H1 (cell line): ENCODE results near the gene ALOX15B. TPM values are rescaled to one million over a fixed set of nuclear protein-coding genes. Genes with fewer than 3 reads are reported as not detected.
A peak's percentile ranks its signal among the peaks of the same experiment; 100 is the strongest.

ENCODE experiments used
- CTCF ChIA-PET: fragments of 300-600 bp; sonication (Branson Sonifier 250); formaldehyde crosslinking; loops from one replicate; lab custom pipeline; 2021; ENCODE audit not compliant: partially characterized antibody; lab: Charles Lee
- POLR2A ChIA-PET: fragments of 300-600 bp; sonication (Branson Sonifier 250); formaldehyde crosslinking; loops from one replicate; lab custom pipeline; 2021; ENCODE audit warnings: inconsistent platforms; ENCODE audit not compliant: partially characterized antibody; lab: Charles Lee
- DNase-seq, 2 experiments: peaks; one replicate each; pipeline versions ENCODE4 v3.0.0 to v3.0.0-alpha.2; 2010 to 2022; ENCODE audit warnings: low spot score in 2 of 2, low read depth in 1 of 2, mixed read lengths in 1 of 2
- FAIRE-seq: peaks from 2 replicates; lab custom pipeline; 2011; peaks lifted over from hg19 to GRCh38; lab: Jason Lieb, UNC
- H2AFZ ChIP-seq: 2 replicates; pipeline ENCODE4 v1.8.1; 2012; ENCODE audit warnings: low read length, inconsistent platforms
- H2AK5ac ChIP-seq: 2 replicates; pipeline ENCODE4 v1.6.1; 2013; ENCODE audit warnings: low read depth, low read length
- H2BK120ac ChIP-seq: replicated peaks from 2 replicates; pipeline ENCODE3; 2013; ENCODE audit warnings: low read depth, low read length, inconsistent platforms
- H2BK12ac ChIP-seq: 2 replicates; pipeline ENCODE4 v1.6.1; 2013; ENCODE audit warnings: low read depth, low read length
- H2BK15ac ChIP-seq: 2 replicates; pipeline ENCODE4 v1.6.1; 2013; ENCODE audit warnings: low read length
- H2BK20ac ChIP-seq: 2 replicates; pipeline ENCODE4 v1.6.1; 2013; ENCODE audit warnings: low read length
- H2BK5ac ChIP-seq: 2 replicates; pipeline ENCODE4 v1.6.1; 2013; ENCODE audit warnings: low read depth, low read length
- H3K14ac ChIP-seq: 2 replicates; pipeline ENCODE4 v1.6.1; 2013; ENCODE audit warnings: inconsistent platforms; ENCODE audit not compliant: insufficient read length
- H3K18ac ChIP-seq: 2 replicates; pipeline ENCODE4 v1.6.1; 2013; ENCODE audit warnings: low read length; ENCODE audit errors: extremely low read depth
- H3K23ac ChIP-seq: 2 replicates; pipeline ENCODE4 v1.6.1; 2013; ENCODE audit warnings: inconsistent platforms; ENCODE audit not compliant: insufficient read length
- H3K23me2 ChIP-seq: 2 replicates; pipeline ENCODE4 v1.6.1; 2013; ENCODE audit warnings: low read depth, low read length
- H3K27ac ChIP-seq: 2 replicates; pipeline ENCODE4 v1.6.1; 2011; ENCODE audit warnings: low read depth, low read length, inconsistent platforms
- H3K27me3 ChIP-seq, 4 experiments: replicated peaks in 1 of 4; 1 replicate in 1 of 4; 2 replicates in 3 of 4; pipeline versions ENCODE4 v1.6.1 to v1.8.1; 2011 to 2013; ENCODE audit warnings: low read length in 3 of 4, mild to moderate bottlenecking in 3 of 4, inconsistent platforms in 2 of 4, mixed read lengths in 2 of 4, moderate library complexity in 1 of 4; ENCODE audit not compliant: control insufficient read depth in 3 of 4, insufficient read depth in 3 of 4; ENCODE audit errors: extremely low read depth in 1 of 4
- H3K36me3 ChIP-seq, 4 experiments: 2 replicates each; pipeline versions ENCODE4 v1.6.1 to v1.8.1; 2011 to 2013; ENCODE audit warnings: mild to moderate bottlenecking in 4 of 4, low read length in 3 of 4, moderate library complexity in 2 of 4, control low read depth in 1 of 4, inconsistent platforms in 1 of 4; ENCODE audit not compliant: insufficient read depth in 4 of 4, control insufficient read depth in 2 of 4
- H3K4ac ChIP-seq: replicated peaks from 2 replicates; pipeline ENCODE3; 2013; ENCODE audit warnings: low read length, low read depth, mixed read lengths, inconsistent platforms; ENCODE audit not compliant: insufficient read length
- H3K4me1 ChIP-seq, 4 experiments: replicated peaks in 1 of 4; 1 replicate in 1 of 4; 2 replicates in 3 of 4; pipeline versions ENCODE4 v1.6.1 to v1.8.1; 2011 to 2013; ENCODE audit warnings: low read length in 3 of 4, inconsistent platforms in 2 of 4, mixed read lengths in 1 of 4; ENCODE audit not compliant: insufficient read depth in 4 of 4, control insufficient read depth in 3 of 4
- H3K4me2 ChIP-seq, 2 experiments: 2 replicates each; pipeline versions ENCODE4 v1.6.1 to v1.8.1; 2011 to 2013; ENCODE audit warnings: low read depth in 2 of 2, low read length in 2 of 2, control low read depth in 1 of 2, inconsistent platforms in 1 of 2, mild to moderate bottlenecking in 1 of 2; ENCODE audit not compliant: insufficient read depth in 1 of 2
- H3K4me3 ChIP-seq, 4 experiments: fragments of 200-600, 300-600 bp in 1 of 4; sonication (generic), shearing (Covaris generic), sonication (Bioruptor Twin) in 1 of 4; 2 replicates each; pipeline versions ENCODE4 v1.5.1 to v1.8.1; 2011 to 2016; ENCODE audit warnings: low read length in 4 of 4, low read depth in 3 of 4, control low read depth in 2 of 4, inconsistent platforms in 2 of 4, mild to moderate bottlenecking in 2 of 4, mixed read lengths in 1 of 4, moderate library complexity in 1 of 4; ENCODE audit not compliant: insufficient read depth in 2 of 4; ENCODE audit errors: extremely low read depth in 1 of 4
- H3K56ac ChIP-seq: replicated peaks from 2 replicates; pipeline ENCODE3; 2013; ENCODE audit warnings: low read depth, mild to moderate bottlenecking, mixed read lengths, low read length, inconsistent platforms; ENCODE audit not compliant: insufficient read length
- H3K79me1 ChIP-seq: 2 replicates; pipeline ENCODE4 v1.6.1; 2013; ENCODE audit warnings: low read depth, low read length, control low read depth
- H3K79me2 ChIP-seq, 2 experiments: 2 replicates each; pipeline versions ENCODE4 v1.6.1 to v1.8.1; 2012 to 2013; ENCODE audit warnings: low read length in 2 of 2, mild to moderate bottlenecking in 2 of 2, inconsistent platforms in 1 of 2; ENCODE audit not compliant: insufficient read depth in 2 of 2, control insufficient read depth in 1 of 2
- H3K9ac ChIP-seq, 4 experiments: replicated peaks in 1 of 4; 1 replicate in 1 of 4; 2 replicates in 3 of 4; pipeline versions ENCODE4 v1.6.1 to v1.8.1; 2011 to 2013; ENCODE audit warnings: low read depth in 3 of 4, low read length in 3 of 4, control low read depth in 2 of 4, mild to moderate bottlenecking in 2 of 4, moderate library complexity in 2 of 4, inconsistent platforms in 1 of 4; ENCODE audit errors: extremely low read depth in 1 of 4
- H3K9me3 ChIP-seq, 2 experiments: 2 replicates each; pipeline versions ENCODE4 v1.6.1 to v1.8.1; 2012 to 2013; ENCODE audit warnings: mild to moderate bottlenecking in 2 of 2, moderate library complexity in 2 of 2, control low read depth in 1 of 2, inconsistent platforms in 1 of 2, low read depth in 1 of 2, low read length in 1 of 2, mixed read lengths in 1 of 2; ENCODE audit not compliant: insufficient read depth in 2 of 2
- H4K20me1 ChIP-seq, 2 experiments: replicated peaks in 1 of 2; 2 replicates each; pipeline versions ENCODE3 to v1.8.1; 2011 to 2013; ENCODE audit warnings: inconsistent platforms in 2 of 2, low read length in 2 of 2, mild to moderate bottlenecking in 1 of 2; ENCODE audit not compliant: insufficient read depth in 2 of 2, control insufficient read depth in 1 of 2
- H4K5ac ChIP-seq: 2 replicates; pipeline ENCODE4 v1.6.1; 2013; ENCODE audit warnings: low read length, low read depth, mixed read lengths, inconsistent platforms; ENCODE audit not compliant: insufficient read length
- H4K8ac ChIP-seq: 2 replicates; pipeline ENCODE4 v1.8.0; 2013; ENCODE audit warnings: mild to moderate bottlenecking, moderate library complexity, low read length, inconsistent platforms; ENCODE audit not compliant: insufficient read depth; ENCODE audit errors: extremely low read depth
- H4K91ac ChIP-seq: replicated peaks from 2 replicates; pipeline ENCODE3; 2013; ENCODE audit warnings: low read length, mixed read lengths, inconsistent platforms; ENCODE audit not compliant: insufficient read length
- BACH1 ChIP-seq: IDR thresholded peaks from 2 replicates; pipeline ENCODE4 v1.6.1; 2012; ENCODE audit warnings: low read length, improper control_type of control experiment
- CEBPB ChIP-seq: IDR thresholded peaks from 2 replicates; pipeline ENCODE4 v1.6.1; 2012; ENCODE audit warnings: low read depth, low read length
- CREB1 ChIP-seq: IDR thresholded peaks from 2 replicates; pipeline ENCODE4 v1.6.1; 2012; ENCODE audit warnings: inconsistent platforms
- JUN ChIP-seq: IDR thresholded peaks from 2 replicates; pipeline ENCODE4 v1.6.1; 2011; ENCODE audit warnings: low read depth, mild to moderate bottlenecking, improper control_type of control experiment, low read length
- KDM5A ChIP-seq: fragments of 200-600 bp; IDR thresholded peaks from 2 replicates; pipeline ENCODE4 v1.7.1; 2012; ENCODE audit warnings: mild to moderate bottlenecking, low read length, inconsistent platforms, mixed read lengths
- RFX5 ChIP-seq: IDR thresholded peaks from 2 replicates; pipeline ENCODE4 v1.6.1; 2011; ENCODE audit warnings: low read depth, low read length, improper control_type of control experiment, borderline replicate concordance
- SP4 ChIP-seq: IDR thresholded peaks from 2 replicates; pipeline ENCODE4 v1.6.1; 2012; ENCODE audit warnings: low read length, inconsistent platforms
- TAF1 ChIP-seq: IDR thresholded peaks from 2 replicates; pipeline ENCODE4 v1.6.1; 2011; ENCODE audit warnings: mild to moderate bottlenecking, low read depth, low read length
- TAF7 ChIP-seq: optimal IDR thresholded peaks from 2 replicates; pipeline ENCODE3; 2011; ENCODE audit warnings: low read depth, mild to moderate bottlenecking, inconsistent platforms, low read length, moderate library complexity, borderline replicate concordance
- WGBS, 2 experiments: shearing (Covaris generic) in 1 of 2; methylation state at CpG; one replicate each; pipeline versions ENCODE4 v1.1.6 to v1.1.7; 2013 to 2015; ENCODE audit warnings: low lambda C conversion rate in 2 of 2, mixed read lengths in 2 of 2, inconsistent platforms in 1 of 2, low coverage in 1 of 2, missing lambda C conversion rate in 1 of 2; ENCODE audit not compliant: insufficient replicate concordance in 2 of 2, insufficient coverage in 1 of 2, insufficient read length in 1 of 2; ENCODE audit errors: extremely low coverage in 1 of 2, missing lambda C conversion rate in 1 of 2; 5-methylcytosine and 5-hydroxymethylcytosine counted together
- polyA plus RNA-seq, 7 experiments: library from polyadenylated mRNA; depleted of rRNA in 3 of 7; stranded (reverse) in 5 of 7; unstranded in 2 of 7; fragments of >200 nt in 5 of 7; fragments of 200-250 nt in 2 of 7; gene quantifications; 1 replicate in 5 of 7; 2 replicates in 1 of 7; 4 replicates in 1 of 7; pipeline versions ENCODE4 v1.2.1 to v1.2.3, GENCODE V29; 2011 to 2013; ENCODE audit warnings: missing spikeins in 2 of 7, mixed read lengths in 2 of 7
- total RNA-seq: library from RNA; stranded (reverse); fragmentation: NEBNext Ultra II Directional; extraction: Animal tissue kit (Norgen Biotek cat#: 25700); gene quantifications from 2 replicates; pipeline ENCODE4 v1.2.1, GENCODE V29; 2021

ALOX15B gene
- total and polyA plus RNA-seq, 2 of the 8 experiments (the other 6 are each of a cell fraction or from before 2014, with no cell fraction given) = 0.63 to 0.91 TPM

GRCh38 chr17:8071496-8071895 is 32.6 kb downstream of the ALOX15B start:
- Histone ChIP-seq H3K4ac (no peak overlapping the region), H3K79me1 (no peaks in the 10 kb centered on the region; the same call in 1 of the 2 replicates), H3K4me2 (peak overlapping the region in 1 of 2 experiments; percentile 99; a peak in 1 of 4 replicates), H3K79me2 (no peaks in the 10 kb centered on the region), H2AFZ (no peak overlapping the region), H2BK20ac (no peak overlapping the region), H3K23me2 (peaks cover 10% of the 10 kb centered on the region), H3K9ac (no peak overlapping the region), H4K5ac (no peak overlapping the region), H3K18ac (peak overlapping the region; percentile 60), H3K36me3 (no peaks in the 10 kb centered on the region), H4K8ac (peak overlapping the region; percentile 47; the same call in 1 of the 2 replicates), H2AK5ac (no peak overlapping the region), H4K20me1 (peaks cover 3 to 10% of the 10 kb centered on the region in 2 experiments), H3K4me3 (no peak overlapping the region), H3K27me3 (peaks cover 39 to 78% (median 62%) of the 10 kb centered on the region in 4 experiments), H3K14ac (no peak overlapping the region), H3K23ac (no peak overlapping the region), H3K56ac (no peak overlapping the region), H3K9me3 (no peaks in the 10 kb centered on the region), H2BK5ac (no peak overlapping the region), H2BK15ac (0 out of 2 replicates have a peak overlapping the region, but pooled peaks have one; percentile 29), H2BK12ac (no peak overlapping the region), H4K91ac (no peak overlapping the region), H3K4me1 (peaks cover 0 to 28% (median 12%) of the 10 kb centered on the region in 4 experiments; a peak in 6 of 7 replicates), H2BK120ac (no peak overlapping the region), H3K27ac (no peak overlapping the region)
- POLR2A ChIA-PET = interaction anchor here (1.0 to 2.5 kb wide), 2 partner anchors 9 to 102 kb away, joined by 4 to 10 read pairs; no protein-coding TSS in a partner anchor
- FAIRE-seq (no peak), DNase-seq (no peak)
- CTCF ChIA-PET = interaction anchor here (0.6 to 17.3 kb wide), 10 partner anchors 11 to 173 kb away, joined by 3 to 315 read pairs (median 6); partner anchors contain the start of genes ALOX12B and GUCY2D
- 91% methylated on average over 12 of the region's 12 CpGs; no CpG with 5 or more reads in 1 of the 2 experiments for WGBS, 2 experiments
- no peak for TF ChIP-seq RFX5
- no peak for TF ChIP-seq TAF1
- TF ChIP-seq SP4 = no peak
- no peak for TF ChIP-seq TAF7
- no peak for TF ChIP-seq KDM5A
- TF ChIP-seq CREB1 = no peak
- no peak for TF ChIP-seq BACH1
- no peak for TF ChIP-seq JUN
- TF ChIP-seq CEBPB = no peak
